ENCODE measurements around the gene DDRGK1.

The DDRGK1 gene

DNA sequence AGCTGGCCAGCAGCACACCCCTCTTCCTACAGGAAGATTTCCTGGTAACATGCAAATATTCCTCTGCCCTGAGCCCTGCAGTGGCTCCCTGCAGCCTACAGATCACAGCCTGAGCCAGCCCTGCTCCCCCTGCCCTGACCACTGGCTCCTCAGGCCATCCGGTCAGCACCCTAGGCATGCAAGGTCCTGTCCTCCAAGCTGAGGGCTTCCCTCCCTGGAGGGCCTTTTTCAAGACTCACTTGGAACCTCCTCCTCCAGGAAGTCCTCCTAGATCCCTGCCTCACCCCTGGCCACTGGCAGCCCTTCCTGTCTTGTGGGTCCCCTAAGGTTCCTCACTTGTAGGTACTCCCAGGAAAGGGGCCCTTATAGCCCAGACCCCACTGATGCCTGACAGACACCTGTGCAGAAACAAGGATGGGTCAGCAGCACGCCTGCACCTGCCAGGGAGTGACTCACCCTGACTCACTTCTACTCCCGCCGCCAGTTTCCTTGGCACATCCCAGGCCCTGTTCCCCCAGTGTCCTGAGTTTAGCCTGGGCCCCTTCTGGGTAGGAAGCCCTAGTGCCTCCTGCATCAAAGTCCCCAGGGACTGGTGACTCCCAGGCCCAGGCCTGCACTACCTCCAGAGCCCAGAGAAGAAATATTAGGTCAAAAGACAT, 31.3 kb upstream of the DDRGK1 start:
- DNase-seq = peak; percentile 22

- no peak for DNase-seq
Measured at GRCh38 chr20:3233991-3234498, 29.6 kb upstream of the DDRGK1 start.

GRCh38 chr20:3233131-3233990, 28.9 kb upstream of the DDRGK1 start:
- no peak for DNase-seq

GRCh38 chr20:3231889-3232588, 27.6 kb upstream of the DDRGK1 start:
- DNase-seq = no peak

GRCh38 chr20:3231116-3231515, 26.6 kb upstream of the DDRGK1 start:
- no peak for DNase-seq

DNA sequence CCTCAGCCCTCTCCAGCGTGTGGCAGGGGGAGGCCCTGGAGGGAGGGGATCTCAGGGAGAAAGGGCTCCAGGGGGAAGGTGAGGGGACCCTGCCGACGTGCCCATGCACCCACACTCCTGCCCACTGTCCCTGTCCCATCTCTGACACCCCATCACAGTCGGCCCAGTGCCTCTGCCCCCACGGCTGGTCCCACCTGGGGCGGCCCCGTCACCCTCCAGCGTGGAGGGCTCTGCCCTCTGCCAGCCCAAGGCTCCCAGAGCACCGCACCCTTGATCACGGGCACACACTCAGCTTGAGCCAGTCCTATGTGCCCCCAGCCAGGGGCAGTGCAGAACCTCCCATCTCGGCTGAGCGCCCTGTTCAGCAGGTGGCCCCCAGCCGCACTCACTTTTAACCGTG, 25.3 kb upstream of the DDRGK1 start:
- DNase-seq = no peak

GRCh38 chr20:3229158-3229557, 24.7 kb upstream of the DDRGK1 start:
- no peak for DNase-seq

DNA sequence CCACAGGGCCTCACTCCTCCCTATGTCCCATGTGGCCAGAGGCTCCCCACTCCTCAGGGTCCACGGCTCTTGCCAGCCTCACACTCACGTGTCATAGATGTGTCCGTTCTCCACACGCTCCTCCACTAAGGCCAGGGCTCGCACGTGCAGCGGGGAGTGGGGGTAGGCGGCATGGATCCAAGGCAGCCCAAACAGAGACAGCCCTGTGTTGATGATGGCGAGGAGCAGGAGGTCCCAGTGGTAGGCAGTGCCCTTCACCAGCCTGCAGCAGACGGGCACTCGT, 24.2 kb upstream of the DDRGK1 start:
- no peak for DNase-seq

DNA sequence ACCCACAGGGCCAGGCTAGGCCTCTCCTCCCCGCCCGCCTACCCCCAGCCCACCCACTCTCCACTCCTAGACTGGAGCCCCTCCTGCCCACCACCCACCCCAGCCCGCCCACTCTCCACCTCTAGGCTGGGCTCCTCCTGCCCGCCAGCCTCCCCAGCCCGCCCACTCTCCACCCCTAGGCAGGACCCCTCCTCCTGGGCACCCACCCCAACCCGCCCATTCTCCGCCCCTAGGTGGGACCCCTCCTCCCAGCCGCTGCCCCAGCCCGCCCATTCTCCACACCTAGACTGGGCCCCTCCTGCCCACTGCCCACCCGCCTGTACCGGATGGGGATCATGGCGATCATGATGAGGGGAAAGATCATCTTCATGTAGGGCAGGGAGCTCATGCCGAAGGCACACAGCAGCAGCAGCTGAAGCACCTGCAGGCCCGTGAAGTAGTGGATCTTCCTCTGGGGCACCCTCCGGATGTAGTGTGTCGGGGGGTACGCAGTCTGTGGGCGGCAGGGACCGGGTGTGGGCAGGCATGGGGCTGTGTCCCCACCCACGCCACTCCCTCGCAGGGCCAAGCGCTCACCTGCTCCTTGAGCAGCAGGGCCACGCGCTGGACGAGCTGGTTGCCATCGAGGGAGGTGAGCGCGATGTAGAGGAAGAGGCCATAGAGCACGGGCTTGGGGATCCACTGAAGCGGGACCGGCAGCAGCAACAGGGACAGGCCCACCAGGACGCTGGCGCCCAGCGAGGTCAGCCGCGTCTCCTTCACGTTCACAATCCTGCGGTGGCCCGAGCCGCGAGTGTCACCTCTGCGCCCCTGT, 23.7 kb upstream of the DDRGK1 start:
- no peak for DNase-seq

- no peak for DNase-seq
Measured at GRCh38 chr20:3227506-3227905, 23.0 kb upstream of the DDRGK1 start.

- DNase-seq = no peak
Measured at GRCh38 chr20:3226864-3227263, 22.4 kb upstream of the DDRGK1 start.

- no peak for DNase-seq
Measured at GRCh38 chr20:3226093-3226492, 21.6 kb upstream of the DDRGK1 start.

- no peak for DNase-seq
Measured at GRCh38 chr20:3224681-3225421, 20.4 kb upstream of the DDRGK1 start.

GRCh38 chr20:3223994-3224680, 19.7 kb upstream of the DDRGK1 start:
- DNase-seq = no peak

DNA sequence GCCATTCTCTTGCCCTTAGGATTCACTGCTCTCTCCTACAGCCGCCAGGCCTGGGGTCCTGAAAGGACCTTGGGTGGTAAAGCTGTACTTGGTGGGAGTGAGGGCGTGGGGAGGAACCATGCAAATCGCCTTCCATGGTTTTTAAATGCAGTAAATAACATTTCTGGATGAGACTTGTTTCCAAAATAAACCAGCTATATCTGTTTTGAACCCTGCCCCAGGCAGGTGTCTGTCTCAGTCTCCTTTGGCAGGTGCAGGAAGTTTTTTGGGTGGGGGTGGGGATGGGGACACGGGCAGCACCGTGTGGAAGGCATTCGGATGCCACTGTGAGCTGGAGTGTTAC, 19.1 kb upstream of the DDRGK1 start:
- DNase-seq = no peak

GRCh38 chr20:3222635-3223600, 18.4 kb upstream of the DDRGK1 start:
- peak; percentile 51 for DNase-seq

GRCh38 chr20:3221398-3222226, 17.1 kb upstream of the DDRGK1 start:
- no peak for DNase-seq

GRCh38 chr20:3218307-3218988, 14.0 kb upstream of the DDRGK1 start:
- peak; percentile 40 for DNase-seq
